ENCODE results near the gene KLHL5. TPM values are rescaled to one million over a fixed set of nuclear protein-coding genes. Genes with fewer than 3 reads are reported as not detected.
"Not testable (repeated sequence)": the region's sequence is repeated elsewhere in the genome, so short reads cannot be mapped to it uniquely, and the experiment has no call there.

Gene KLHL5
- 10 to 100 TPM; 16.4 to 18.3 TPM for total RNA-seq

GRCh38 chr4:39062094-39062769, at the start of gene KLHL5:
TSS of gene KLHL5 (plus strand) at chr4:39062232. CDS start at chr4:39062653, 421 bp downstream.
- H3K4me3 Mint-ChIP-seq: no peak within 1 kb of the TSS
- no peak within 1 kb of the TSS for H3K27ac Mint-ChIP-seq
- POLR2A ChIA-PET: no interaction called here
- no peaks in the 10 kb centered on the region for H3K9me3 Mint-ChIP-seq
- H3K27me3 Mint-ChIP-seq: no peaks in the 10 kb centered on the region
- no peak for DNase-seq
- ATAC-seq (ENCODE audit: low read depth): no peak
- H3K36me3 Mint-ChIP-seq: peaks cover 8% of the 10 kb centered on the region
- peaks cover 8% of the 10 kb centered on the region for H3K4me1 Mint-ChIP-seq

GRCh38 chr4:39014028-39014427, 48.0 kb upstream of the KLHL5 start:
- Mint-ChIP-seq H3K4me3 (no peak overlapping the region), H3K4me1 (peaks cover 4% of the 10 kb centered on the region), H3K36me3 (peaks cover 59% of the 10 kb centered on the region), H3K9me3 (peaks cover 9% of the 10 kb centered on the region), H3K27ac (no peak overlapping the region), H3K27me3 (no peaks in the 10 kb centered on the region)
- ATAC-seq (ENCODE audit: low read depth): no peak
- POLR2A ChIA-PET: interaction anchor here (1.0 kb wide), 1 partner anchor 11 kb away, joined by 3 read pairs; no protein-coding TSS in a partner anchor
- DNase-seq: no peak

- no peak overlapping the region for H3K27ac Mint-ChIP-seq
- DNase-seq (no peak), ATAC-seq (ENCODE audit: low read depth) (no peak)
- peaks cover 17% of the 10 kb centered on the region for H3K9me3 Mint-ChIP-seq
- POLR2A ChIA-PET: no interaction called here
- peaks cover 1% of the 10 kb centered on the region for H3K4me1 Mint-ChIP-seq
- peaks cover 67% of the 10 kb centered on the region for H3K36me3 Mint-ChIP-seq
- H3K27me3 Mint-ChIP-seq: no peaks in the 10 kb centered on the region
- H3K4me3 Mint-ChIP-seq: no peak overlapping the region
Observed at GRCh38 chr4:39020130-39020529, 41.9 kb upstream of the KLHL5 start.

GRCh38 chr4:39021631-39022030, 40.4 kb upstream of the KLHL5 start:
- H3K4me1 Mint-ChIP-seq: peaks cover 3% of the 10 kb centered on the region
- peaks cover 58% of the 10 kb centered on the region for H3K36me3 Mint-ChIP-seq
- H3K27me3 Mint-ChIP-seq: no peaks in the 10 kb centered on the region

GRCh38 chr4:39022241-39022640, 39.8 kb upstream of the KLHL5 start:
- Mint-ChIP-seq H3K4me3 (no peak overlapping the region), H3K27me3 (no peaks in the 10 kb centered on the region), H3K27ac (no peak overlapping the region), H3K4me1 (peaks cover 5% of the 10 kb centered on the region), H3K36me3 (peaks cover 56% of the 10 kb centered on the region), H3K9me3 (peaks cover 15% of the 10 kb centered on the region)
- DNase-seq (no peak), ATAC-seq (ENCODE audit: low read depth) (no peak)
- POLR2A ChIA-PET: no interaction called here

More at GRCh38 chr4:39021631-39022030, 40.4 kb upstream of the KLHL5 start:
- DNase-seq (no peak), ATAC-seq (ENCODE audit: low read depth) (no peak)
- Mint-ChIP-seq H3K27ac (no peak overlapping the region), H3K4me3 (no peak overlapping the region), H3K9me3 (peaks cover 17% of the 10 kb centered on the region)
- POLR2A ChIA-PET: no interaction called here

GRCh38 chr4:39023059-39023458, 39.0 kb upstream of the KLHL5 start:
- POLR2A ChIA-PET: interaction anchor here (0.6 kb wide), 1 partner anchor 146 kb away, joined by 3 read pairs; no protein-coding TSS in a partner anchor
- Mint-ChIP-seq H3K4me3 (no peak overlapping the region), H3K27ac (no peak overlapping the region), H3K27me3 (no peaks in the 10 kb centered on the region), H3K9me3 (peaks cover 11% of the 10 kb centered on the region), H3K36me3 (peaks cover 50% of the 10 kb centered on the region), H3K4me1 (peaks cover 7% of the 10 kb centered on the region)
- DNase-seq (no peak), ATAC-seq (ENCODE audit: low read depth) (no peak)

GRCh38 chr4:39024311-39024865, 37.6 kb upstream of the KLHL5 start:
- Mint-ChIP-seq H3K4me1 (peaks cover 14% of the 10 kb centered on the region), H3K36me3 (peaks cover 44% of the 10 kb centered on the region), H3K4me3 (no peak overlapping the region), H3K27ac (peak overlapping the region; percentile 0), H3K27me3 (no peaks in the 10 kb centered on the region), H3K9me3 (peaks cover 8% of the 10 kb centered on the region)
- DNase-seq (no peak), ATAC-seq (ENCODE audit: low read depth) (no peak)
- POLR2A ChIA-PET: no interaction called here

- POLR2A ChIA-PET: no interaction called here
- ATAC-seq (ENCODE audit: low read depth) (no peak), DNase-seq (no peak)
- Mint-ChIP-seq H3K9me3 (peaks cover 8% of the 10 kb centered on the region), H3K27me3 (no peaks in the 10 kb centered on the region), H3K4me1 (peaks cover 20% of the 10 kb centered on the region), H3K27ac (no peak overlapping the region), H3K4me3 (no peak overlapping the region), H3K36me3 (peaks cover 39% of the 10 kb centered on the region)
Observed at GRCh38 chr4:39025552-39026085, 36.4 kb upstream of the KLHL5 start.

GRCh38 chr4:39026096-39026495, 35.9 kb upstream of the KLHL5 start:
- no peaks in the 10 kb centered on the region for H3K27me3 Mint-ChIP-seq
- peaks cover 36% of the 10 kb centered on the region for H3K36me3 Mint-ChIP-seq
- ATAC-seq (ENCODE audit: low read depth): no peak
- H3K27ac Mint-ChIP-seq: no peak overlapping the region
- peaks cover 8% of the 10 kb centered on the region for H3K9me3 Mint-ChIP-seq
- H3K4me1 Mint-ChIP-seq: peaks cover 20% of the 10 kb centered on the region
- no peak for DNase-seq
- POLR2A ChIA-PET: no interaction called here
- H3K4me3 Mint-ChIP-seq: no peak overlapping the region

- H3K4me3 Mint-ChIP-seq: peak overlapping the region; percentile 82
- peaks cover 10% of the 10 kb centered on the region for H3K36me3 Mint-ChIP-seq
- H3K27me3 Mint-ChIP-seq: no peaks in the 10 kb centered on the region
- peaks cover 34% of the 10 kb centered on the region for H3K4me1 Mint-ChIP-seq
- POLR2A ChIA-PET: interaction anchor here (0.7 to 3.5 kb wide), 7 partner anchors 15 to 105 kb away, joined by 3 to 33 read pairs (median 4); no protein-coding TSS in a partner anchor
- no peak for DNase-seq
- H3K9me3 Mint-ChIP-seq: no peaks in the 10 kb centered on the region
- H3K27ac Mint-ChIP-seq: peak overlapping the region; percentile 80
- ATAC-seq (ENCODE audit: low read depth): peak; percentile 48
Observed at GRCh38 chr4:39029752-39030694, 32.0 kb upstream of the KLHL5 start.

- peak overlapping the region; percentile 82 for H3K4me3 Mint-ChIP-seq
- H3K27me3 Mint-ChIP-seq: no peaks in the 10 kb centered on the region
- H3K27ac Mint-ChIP-seq: peak overlapping the region; percentile 80
- peaks cover 6% of the 10 kb centered on the region for H3K36me3 Mint-ChIP-seq
- peaks cover 34% of the 10 kb centered on the region for H3K4me1 Mint-ChIP-seq
- no peak for DNase-seq
- H3K9me3 Mint-ChIP-seq: no peaks in the 10 kb centered on the region
- no peak for ATAC-seq (ENCODE audit: low read depth)
- POLR2A ChIA-PET: interaction anchor here (0.9 to 3.5 kb wide), 5 partner anchors 14 to 104 kb away, joined by 3 to 33 read pairs (median 3); no protein-coding TSS in a partner anchor
Observed at GRCh38 chr4:39030725-39031124, 31.3 kb upstream of the KLHL5 start.

- not testable (repeated sequence) for H3K36me3 Mint-ChIP-seq; ATAC-seq (ENCODE audit: low read depth); H3K27me3 Mint-ChIP-seq; H3K9me3 Mint-ChIP-seq
- Mint-ChIP-seq H3K27ac (peak overlapping the region; percentile 89), H3K4me1 (peaks cover 32% of the 10 kb centered on the region), H3K4me3 (peak overlapping the region; percentile 83)
- DNase-seq: peak; percentile 39
- POLR2A ChIA-PET: interaction anchor here (1.4 to 3.5 kb wide), 3 partner anchors 13 to 103 kb away, joined by 3 to 33 read pairs (median 3); no protein-coding TSS in a partner anchor
Observed at GRCh38 chr4:39031590-39032020, 30.4 kb upstream of the KLHL5 start.

Measured in activated naive CD8-positive, alpha-beta T cell treated with anti-CD3 and anti-CD28 coated beads, Interleukin-2, amount 10 ng/mL, durations not matched to agents 7 days and 5 days (primary cell).